Right lobe of liver (tissue), 6 donors: Measurements from ENCODE around the gene ZCCHC10. TPM values are rescaled to one million over a fixed set of nuclear protein-coding genes. Genes with fewer than 3 reads are reported as not detected.

Source experiments
- ATAC-seq, 4 donors: fragments of 200-7000 bp; cut with Tn5 transposase; one replicate each; pipeline ENCODE4 v1.9.1; 2020; ENCODE audit warnings: mild to moderate bottlenecking in 4 of 4, moderate library complexity in 4 of 4
- DNase-seq, 3 donors: peaks; one replicate each; pipeline ENCODE4 v3.0.0-alpha.2; 2020
- H3K27ac ChIP-seq, 3 donors: fragments of 200-600 bp; one replicate each; pipeline ENCODE4 v1.8.0; 2022
- H3K27me3 ChIP-seq, 2 donors: fragments of 200-600 bp; one replicate each; pipeline ENCODE4 v1.8.0; 2022
- H3K36me3 ChIP-seq, 4 donors: fragments of 200-600 bp; sonication (generic) in 1 of 4; one replicate each; pipeline versions ENCODE4 v1.5.1 to v1.8.0; 2017 to 2022; ENCODE audit warnings: control low read depth in 1 of 4
- H3K4me1 ChIP-seq, 4 donors: fragments of 200-600 bp; sonication (generic) in 1 of 4; one replicate each; pipeline versions ENCODE4 v1.5.1 to v1.8.0; 2017 to 2022; ENCODE audit warnings: control low read depth in 1 of 4
- H3K4me3 ChIP-seq, 3 donors: fragments of 200-600 bp; one replicate each; pipeline ENCODE4 v1.8.0; 2022
- H3K9me3 ChIP-seq, 4 donors: fragments of 200-600 bp; sonication (generic) in 1 of 4; one replicate each; pipeline versions ENCODE4 v1.5.1 to v1.8.0; 2017 to 2022; ENCODE audit warnings: control low read depth in 1 of 4
- CTCF ChIP-seq, 4 donors: fragments of 200-600 bp in 3 of 4; fragments of 450-650 bp in 1 of 4; IDR thresholded peaks; one replicate each; pipeline versions ENCODE4 v1.5.1 to v1.8.0; 2016 to 2022; ENCODE audit warnings: antibody characterized with exemption in 4 of 4, mild to moderate bottlenecking in 2 of 4
- POLR2A ChIP-seq: fragments of 450-650 bp; IDR thresholded peaks from one replicate; pipeline ENCODE4 v1.6.1; 2017; ENCODE audit warnings: antibody characterized with exemption, mild to moderate bottlenecking
- WGBS: methylation state at CpG from one replicate; pipeline ENCODE4 v1.1.6; 2018; ENCODE audit warnings: low coverage, low lambda C conversion rate; ENCODE audit not compliant: insufficient coverage; ENCODE audit errors: missing lambda C conversion rate; 5-methylcytosine and 5-hydroxymethylcytosine counted together
- intact Hi-C, 2 donors: fragments of 100-400 bp; cut with DNase I; formaldehyde crosslinking; loops; one replicate each; pipeline versions ENCODE4 v1.11.2 to v1.14.1; 2022
- total RNA-seq, 6 experiments: library from RNA; depleted of rRNA in 2 of 6; stranded (reverse); fragments of >200 nt in 2 of 6; fragmentation: NEBNext Ultra II Directional in 3 of 6; extraction: Animal tissue kit (Norgen Biotek cat#: 25700) in 3 of 6; gene quantifications; one replicate each; pipeline versions ENCODE4 v1.1.0 to v1.2.4, GENCODE V29; 2016 to 2023
- donor health status: DM: no; HTN: yes; CAD: no.
- donor health status: DM: no; HTN: no; CAD: no.
- donor health status: DM: no; HTN: no; CAD: no.
- donor health status: DM: no; HTN: yes; CAD: no.
- donor health status: DM: no; HTN: yes; CAD: no.

Gene ZCCHC10
- total RNA-seq, 6 experiments from 2014 or later: 2.6 to 11.0 (median 9.0) TPM

DNA sequence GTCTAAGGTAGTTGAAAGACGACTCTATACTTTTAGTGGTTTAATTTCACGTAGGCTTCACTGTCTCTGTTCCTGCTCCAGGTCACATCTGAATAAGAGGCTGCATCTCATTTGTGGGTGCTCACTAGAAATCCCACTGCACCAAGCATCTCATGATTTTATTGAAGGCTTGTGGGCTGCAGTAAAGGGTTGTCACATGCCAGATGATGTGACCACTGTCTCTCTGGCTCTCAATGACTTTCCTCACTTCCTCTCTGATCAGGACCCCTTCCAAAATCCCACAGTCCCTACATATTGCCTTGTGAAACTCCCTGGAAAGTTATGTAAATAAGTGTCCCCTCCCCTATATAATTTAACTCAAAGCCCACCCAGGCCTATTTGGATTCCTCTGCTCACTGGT is 8.9 kb upstream of the ZCCHC10 start:
- intact Hi-C loops: no loop called here
- Histone ChIP-seq H3K36me3 (no peaks in the 10 kb centered on the region), H3K27ac (no peak overlapping the region), H3K27me3 (no peaks in the 10 kb centered on the region), H3K4me1 (no peaks in the 10 kb centered on the region), H3K4me3 (no peak overlapping the region), H3K9me3 (no peaks in the 10 kb centered on the region)
- no peak for TF ChIP-seq CTCF (IDR thresholded peaks at IDR 0.05)
- TF ChIP-seq POLR2A: no peak
- ATAC-seq (no peak), DNase-seq (no peak)
- WGBS: 64% methylated on average over 2 of the region's 2 CpGs

DNA sequence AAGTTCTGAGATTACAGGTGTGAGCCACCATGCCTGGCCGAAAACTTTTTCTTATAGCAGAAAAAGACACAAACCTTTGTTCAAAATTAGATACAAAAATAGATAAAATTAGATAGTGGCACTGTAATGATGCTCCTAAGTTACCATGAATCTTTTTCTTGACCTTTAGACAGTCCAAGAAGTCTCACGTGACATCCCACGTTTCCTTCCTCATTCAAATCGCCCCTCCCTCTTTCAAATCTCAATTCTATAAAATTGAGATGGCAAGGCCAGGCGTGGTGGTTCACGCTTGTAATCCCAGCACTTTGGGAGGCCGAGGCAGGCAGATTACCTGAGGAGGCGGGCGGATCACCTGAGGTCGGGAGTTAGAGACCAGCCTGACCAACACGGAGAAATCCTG is 7.7 kb upstream of the ZCCHC10 start:
- TF ChIP-seq POLR2A: no peak
- TF ChIP-seq CTCF (IDR thresholded peaks at IDR 0.05): no peak
- DNase-seq (no peak), ATAC-seq (no peak)
- no peaks in the 10 kb centered on the region for H3K4me1 ChIP-seq
- no peak overlapping the region for H3K27ac ChIP-seq
- 75% methylated on average over 11 of the region's 11 CpGs for WGBS
- H3K27me3 ChIP-seq: no peaks in the 10 kb centered on the region
- H3K36me3 ChIP-seq: no peaks in the 10 kb centered on the region
- no peak overlapping the region for H3K4me3 ChIP-seq
- intact Hi-C loops: no loop called here
- no peaks in the 10 kb centered on the region for H3K9me3 ChIP-seq

- ATAC-seq (no peak), DNase-seq (no peak)
- no peaks in the 10 kb centered on the region for H3K27me3 ChIP-seq
- intact Hi-C loops: no loop called here
- WGBS: 57% methylated on average over 6 of the region's 6 CpGs
- TF ChIP-seq CTCF (IDR thresholded peaks at IDR 0.05): no peak
- no peak for TF ChIP-seq POLR2A
- H3K36me3 ChIP-seq: no peaks in the 10 kb centered on the region
- no peaks in the 10 kb centered on the region for H3K9me3 ChIP-seq
- no peak overlapping the region for H3K4me3 ChIP-seq
- no peaks in the 10 kb centered on the region for H3K4me1 ChIP-seq
- H3K27ac ChIP-seq: no peak overlapping the region
Observed at GRCh38 chr5:133032852-133033742, 6.7 kb upstream of the ZCCHC10 start.

GRCh38 chr5:133030343-133031005 is 4.1 kb upstream of the ZCCHC10 start:
- no peaks in the 10 kb centered on the region for H3K27me3 ChIP-seq
- H3K36me3 ChIP-seq: no peaks in the 10 kb centered on the region
- intact Hi-C loops: no loop called here
- H3K4me3 ChIP-seq: no peak overlapping the region
- no peak for TF ChIP-seq CTCF (IDR thresholded peaks at IDR 0.05)
- TF ChIP-seq POLR2A: no peak
- H3K9me3 ChIP-seq: no peaks in the 10 kb centered on the region
- DNase-seq (no peak), ATAC-seq (no peak)
- 51% methylated on average over 2 of the region's 2 CpGs for WGBS
- no peak overlapping the region for H3K27ac ChIP-seq
- H3K4me1 ChIP-seq: peaks cover 0 to 14% (median 0%) of the 10 kb centered on the region in 4 donors
